Measurements from ENCODE around the gene ITGB8. TPM values are rescaled to one million over a fixed set of nuclear protein-coding genes. Genes with fewer than 3 reads are reported as not detected.
A peak's percentile ranks its signal among the peaks of the same experiment; 100 is the strongest.
"Not testable (repeated sequence)": the region's sequence is repeated elsewhere in the genome, so short reads cannot be mapped to it uniquely, and the experiment has no call there.

Gene ITGB8
- polyA plus RNA-seq, 6 donors from 2014 or later, result not detected

DNA sequence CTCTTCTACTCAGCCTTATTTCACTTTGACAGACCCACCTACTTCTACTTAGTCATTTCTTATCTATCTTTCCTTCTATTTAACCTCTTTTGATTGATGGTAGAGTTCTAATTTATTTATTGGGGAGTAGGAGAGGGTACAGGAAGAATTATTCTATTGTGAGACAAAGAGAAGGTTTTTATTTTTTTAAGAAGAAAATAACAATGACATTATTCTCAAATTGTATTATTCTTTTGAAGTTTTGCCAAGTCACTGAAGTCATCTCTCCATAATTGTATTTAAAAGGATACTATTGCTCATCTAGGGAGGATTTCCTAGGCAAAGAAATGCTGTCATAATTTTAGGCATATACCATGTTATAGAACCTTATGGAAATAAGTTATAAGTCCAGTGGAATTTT lies 52.7 kb downstream of the ITGB8 start:
- Mint-ChIP-seq H3K36me3 (no peaks in the 10 kb centered on the region), H3K4me1 (no peaks in the 10 kb centered on the region), H3K27me3 (peaks cover 0 to 9% (median 0%) of the 10 kb centered on the region in 3 donors), H3K4me3 (no peak overlapping the region), H3K27ac (no peak overlapping the region), H3K9me3 (no peaks in the 10 kb centered on the region)
- DNase-seq, result no peak
- ATAC-seq (ENCODE audit: low read depth in 2 of 2), result no peak

GRCh38 chr7:20385126-20385525 lies 54.4 kb downstream of the ITGB8 start:
- Mint-ChIP-seq H3K27ac (no peak overlapping the region), H3K27me3 (peaks cover 0 to 7% (median 0%) of the 10 kb centered on the region in 3 donors), H3K36me3 (no peaks in the 10 kb centered on the region), H3K4me3 (no peak overlapping the region), H3K9me3 (no peaks in the 10 kb centered on the region), H3K4me1 (no peaks in the 10 kb centered on the region)
- DNase-seq (no peak), ATAC-seq (ENCODE audit: low read depth in 2 of 2) (no peak)

DNA sequence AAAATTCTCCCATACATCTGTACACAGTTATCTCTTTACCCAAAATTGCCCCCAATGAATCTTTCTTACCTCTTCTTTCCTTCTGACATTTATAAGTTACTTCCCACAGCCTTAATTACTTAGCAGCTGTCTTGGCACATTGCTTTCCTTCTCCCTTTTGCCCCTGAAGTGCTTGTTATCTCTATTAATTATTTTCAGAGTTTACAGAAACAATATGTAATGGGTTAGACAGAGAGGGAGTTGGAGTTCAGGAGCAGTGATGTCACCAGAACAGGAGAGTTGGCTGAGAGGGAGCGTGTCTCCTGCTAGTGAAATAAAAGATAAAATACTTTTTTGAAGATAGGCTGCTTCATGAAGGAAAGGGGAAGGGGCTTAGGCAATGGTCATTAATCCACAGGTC lies 57.4 kb downstream of the ITGB8 start:
- peaks cover 0 to 3% (median 0%) of the 10 kb centered on the region in 3 donors for H3K27me3 Mint-ChIP-seq
- H3K36me3 Mint-ChIP-seq, result no peaks in the 10 kb centered on the region
- H3K27ac Mint-ChIP-seq, result no peak overlapping the region
- DNase-seq (no peak), ATAC-seq (ENCODE audit: low read depth in 2 of 2) (no peak)
- no peaks in the 10 kb centered on the region for H3K4me1 Mint-ChIP-seq
- H3K9me3 Mint-ChIP-seq, result no peaks in the 10 kb centered on the region
- no peak overlapping the region for H3K4me3 Mint-ChIP-seq

DNA sequence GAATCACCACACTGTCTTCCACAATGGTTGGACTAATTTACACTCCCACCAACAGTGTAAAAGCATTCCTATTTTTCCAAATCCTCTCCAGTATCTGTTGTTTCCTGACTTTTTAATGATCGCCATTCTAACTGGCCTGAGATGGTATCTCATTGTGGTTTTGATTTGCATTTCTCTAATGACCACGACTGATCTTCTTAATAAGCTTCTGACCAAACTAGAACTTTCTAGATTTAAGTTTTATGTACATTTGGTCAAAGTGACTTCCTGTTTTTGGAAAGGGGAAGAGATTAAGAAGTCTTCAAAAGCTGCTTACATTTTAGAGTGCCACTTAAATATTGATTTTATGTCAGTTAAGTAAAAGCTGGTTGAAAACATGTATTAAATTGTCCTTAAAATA lies 58.5 kb downstream of the ITGB8 start:
- DNase-seq; H3K4me1 Mint-ChIP-seq; H3K27ac Mint-ChIP-seq; H3K9me3 Mint-ChIP-seq; H3K27me3 Mint-ChIP-seq; H3K36me3 Mint-ChIP-seq; H3K4me3 Mint-ChIP-seq; ATAC-seq (ENCODE audit: low read depth in 2 of 2): not testable (repeated sequence)

GRCh38 chr7:20393021-20393610 lies 62.4 kb downstream of the ITGB8 start:
- no peaks in the 10 kb centered on the region for H3K9me3 Mint-ChIP-seq
- ATAC-seq (ENCODE audit: low read depth in 2 of 2), result no peak
- no peaks in the 10 kb centered on the region for H3K27me3 Mint-ChIP-seq
- H3K27ac Mint-ChIP-seq, result no peak overlapping the region
- no peaks in the 10 kb centered on the region for H3K4me1 Mint-ChIP-seq
- no peak for DNase-seq
- no peak overlapping the region for H3K4me3 Mint-ChIP-seq
- no peaks in the 10 kb centered on the region for H3K36me3 Mint-ChIP-seq

DNA sequence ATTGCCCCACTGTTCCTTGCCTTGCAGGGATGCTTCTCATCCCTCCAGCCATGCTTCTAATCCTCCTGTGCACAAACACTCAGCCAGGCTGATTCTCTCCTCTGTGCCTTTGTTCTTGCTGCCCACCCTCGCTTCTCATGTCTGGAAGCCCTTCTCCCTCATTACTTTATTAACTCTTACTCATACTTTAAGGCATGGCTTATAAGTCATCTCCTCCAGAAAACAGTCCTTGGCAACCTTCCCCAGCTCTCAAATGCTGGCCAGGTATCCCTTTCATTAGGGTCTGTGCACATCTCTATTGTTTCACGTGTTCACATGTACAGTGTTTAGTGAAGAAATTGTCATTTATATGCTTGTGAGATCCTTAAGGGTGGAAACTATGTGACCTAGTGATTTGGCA lies 62.9 kb downstream of the ITGB8 start:
- no peaks in the 10 kb centered on the region for H3K4me1 Mint-ChIP-seq
- DNase-seq (no peak), ATAC-seq (ENCODE audit: low read depth in 2 of 2) (no peak)
- H3K4me3 Mint-ChIP-seq, result no peak overlapping the region
- peak overlapping the region in 1 of 6 donors; percentile 18 for H3K27ac Mint-ChIP-seq
- H3K27me3 Mint-ChIP-seq, result no peaks in the 10 kb centered on the region
- H3K36me3 Mint-ChIP-seq, result no peaks in the 10 kb centered on the region
- no peaks in the 10 kb centered on the region for H3K9me3 Mint-ChIP-seq

- Mint-ChIP-seq H3K4me1 (no peaks in the 10 kb centered on the region), H3K36me3 (no peaks in the 10 kb centered on the region), H3K27ac (no peak overlapping the region), H3K27me3 (no peaks in the 10 kb centered on the region), H3K9me3 (no peaks in the 10 kb centered on the region), H3K4me3 (no peak overlapping the region)
- DNase-seq (no peak), ATAC-seq (ENCODE audit: low read depth in 2 of 2) (no peak)
These were observed 63.6 kb downstream of the ITGB8 start for GRCh38 chr7:20394284-20394683.

GRCh38 chr7:20395104-20395503 lies 64.4 kb downstream of the ITGB8 start:
- no peak overlapping the region for H3K4me3 Mint-ChIP-seq
- DNase-seq, result no peak
- no peaks in the 10 kb centered on the region for H3K9me3 Mint-ChIP-seq
- H3K27ac Mint-ChIP-seq, result no peak overlapping the region
- no peaks in the 10 kb centered on the region for H3K36me3 Mint-ChIP-seq
- no peak for ATAC-seq (ENCODE audit: low read depth in 2 of 2)
- no peaks in the 10 kb centered on the region for H3K4me1 Mint-ChIP-seq
- H3K27me3 Mint-ChIP-seq, result no peaks in the 10 kb centered on the region

DNA sequence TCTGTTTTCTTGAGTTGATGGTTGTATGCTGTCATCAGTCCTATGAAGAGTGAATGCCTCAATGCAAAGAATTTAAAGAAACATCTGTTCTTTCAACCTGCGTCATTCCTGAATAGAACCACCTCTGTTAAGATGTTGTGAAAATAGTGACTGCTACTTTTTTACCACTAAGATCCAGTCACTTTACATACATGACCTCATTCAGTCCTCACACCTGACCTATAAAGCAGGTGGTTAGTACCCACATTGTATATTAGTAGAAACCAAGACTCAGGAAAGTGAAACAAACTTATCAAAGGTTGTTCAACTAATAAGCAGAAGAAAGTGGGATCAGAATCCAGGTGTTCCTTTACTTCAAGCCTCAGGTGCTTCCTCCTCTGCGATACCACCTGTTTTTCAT lies 64.8 kb downstream of the ITGB8 start:
- Mint-ChIP-seq H3K4me1 (no peaks in the 10 kb centered on the region), H3K27ac (no peak overlapping the region), H3K4me3 (no peak overlapping the region), H3K36me3 (no peaks in the 10 kb centered on the region), H3K9me3 (no peaks in the 10 kb centered on the region), H3K27me3 (no peaks in the 10 kb centered on the region)
- ATAC-seq (ENCODE audit: low read depth in 2 of 2) (no peak), DNase-seq (no peak)

DNA sequence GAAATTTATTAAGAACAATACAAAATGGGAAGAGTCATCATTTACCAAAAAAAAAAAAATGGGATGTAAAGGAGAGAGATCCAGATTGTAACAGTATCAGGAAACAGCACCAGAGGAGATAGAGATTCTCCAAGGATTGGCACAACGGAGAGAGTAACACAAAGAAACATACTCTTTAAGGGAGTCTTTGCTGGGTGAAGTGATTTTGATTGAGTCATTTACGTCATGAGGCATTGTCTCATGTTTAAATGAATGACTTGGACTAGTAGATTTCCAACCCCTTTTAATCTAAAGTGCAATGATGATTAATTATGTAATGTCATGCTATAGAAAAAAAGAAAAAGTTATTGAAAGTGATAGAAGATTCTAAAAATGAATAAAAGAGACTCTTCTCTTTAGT lies 68.8 kb downstream of the ITGB8 start:
- Mint-ChIP-seq H3K9me3 (no peaks in the 10 kb centered on the region), H3K4me1 (no peaks in the 10 kb centered on the region), H3K36me3 (no peaks in the 10 kb centered on the region), H3K27me3 (no peaks in the 10 kb centered on the region), H3K27ac (no peak overlapping the region), H3K4me3 (no peak overlapping the region)
- DNase-seq (no peak), ATAC-seq (ENCODE audit: low read depth in 2 of 2) (no peak)

- no peak overlapping the region for H3K27ac Mint-ChIP-seq
- DNase-seq, result no peak
- no peaks in the 10 kb centered on the region for H3K9me3 Mint-ChIP-seq
- no peak for ATAC-seq (ENCODE audit: low read depth in 2 of 2)
- no peaks in the 10 kb centered on the region for H3K4me1 Mint-ChIP-seq
- H3K36me3 Mint-ChIP-seq, result no peaks in the 10 kb centered on the region
- no peaks in the 10 kb centered on the region for H3K27me3 Mint-ChIP-seq
- H3K4me3 Mint-ChIP-seq, result no peak overlapping the region
These were observed 71.4 kb downstream of the ITGB8 start for GRCh38 chr7:20401861-20402746.

GRCh38 chr7:20402747-20403230 lies 72.1 kb downstream of the ITGB8 start:
- H3K27ac Mint-ChIP-seq, result no peak overlapping the region
- H3K9me3 Mint-ChIP-seq, result no peaks in the 10 kb centered on the region
- no peaks in the 10 kb centered on the region for H3K36me3 Mint-ChIP-seq
- H3K27me3 Mint-ChIP-seq, result no peaks in the 10 kb centered on the region
- no peaks in the 10 kb centered on the region for H3K4me1 Mint-ChIP-seq
- ATAC-seq (ENCODE audit: low read depth in 2 of 2), result no peak
- H3K4me3 Mint-ChIP-seq, result no peak overlapping the region
- no peak for DNase-seq

DNA sequence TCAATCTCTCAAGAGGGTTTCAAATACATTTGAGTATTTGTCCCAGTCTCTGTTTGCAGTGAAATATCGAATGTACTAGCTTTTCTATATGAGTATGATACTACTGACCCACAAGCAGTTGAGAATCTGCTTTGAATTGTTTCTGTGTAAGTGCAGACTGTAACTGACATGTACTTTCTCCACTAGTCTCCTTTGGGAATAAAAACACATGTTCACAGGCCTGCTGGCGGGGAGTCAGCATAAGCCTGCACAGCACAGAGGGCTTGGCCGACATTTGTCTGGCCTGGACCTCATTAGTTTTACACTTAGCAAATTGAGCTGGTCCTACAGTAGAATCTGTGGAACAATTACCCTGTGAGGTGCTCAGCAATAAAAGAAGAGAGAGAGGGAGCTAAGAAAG lies 72.6 kb downstream of the ITGB8 start:
- Mint-ChIP-seq H3K4me3 (no peak overlapping the region), H3K27ac (no peak overlapping the region), H3K4me1 (no peaks in the 10 kb centered on the region), H3K36me3 (no peaks in the 10 kb centered on the region), H3K27me3 (no peaks in the 10 kb centered on the region), H3K9me3 (no peaks in the 10 kb centered on the region)
- DNase-seq (no peak), ATAC-seq (ENCODE audit: low read depth in 2 of 2) (no peak)

- Mint-ChIP-seq H3K9me3 (no peaks in the 10 kb centered on the region), H3K4me1 (no peaks in the 10 kb centered on the region), H3K27ac (no peak overlapping the region), H3K36me3 (no peaks in the 10 kb centered on the region), H3K27me3 (no peaks in the 10 kb centered on the region), H3K4me3 (peak overlapping the region in 1 of 8 donors; percentile 29)
- no peak for ATAC-seq (ENCODE audit: low read depth in 2 of 2)
- DNase-seq, result no peak
These were observed 73.6 kb downstream of the ITGB8 start for GRCh38 chr7:20404320-20404719.
